Aorta (tissue), 5 donors: Measurements from ENCODE around the gene SP8. TPM values are rescaled to one million over a fixed set of nuclear protein-coding genes. Genes with fewer than 3 reads are reported as not detected.

Experiments
- ATAC-seq: fragments of 200-7000 bp; cut with Tn5 transposase; one replicate; pipeline ENCODE4 v1.9.1; 2022; ENCODE audit warnings: moderate library complexity; ENCODE audit not compliant: low FRiP score
- DNase-seq, 2 donors: peaks; one replicate each; pipeline ENCODE4 v3.0.0-alpha.2; 2020
- H3K27ac ChIP-seq, 2 donors: one replicate each; pipeline ENCODE4 v1.5.1; 2013; ENCODE audit warnings: low read length in 2 of 2, mild to moderate bottlenecking in 2 of 2, moderate library complexity in 2 of 2, control low read depth in 1 of 2, inconsistent platforms in 1 of 2, low read depth in 1 of 2
- H3K27me3 ChIP-seq, 2 donors: one replicate each; pipeline ENCODE4 v1.6.1; 2013; ENCODE audit warnings: control low read depth in 1 of 2, low read length in 1 of 2, mild to moderate bottlenecking in 1 of 2, moderate library complexity in 1 of 2; ENCODE audit not compliant: insufficient read depth in 2 of 2, control insufficient read depth in 1 of 2
- H3K36me3 ChIP-seq, 2 donors: one replicate each; pipeline ENCODE4 v1.6.1; 2013; ENCODE audit warnings: control low read depth in 1 of 2, low read length in 1 of 2, mild to moderate bottlenecking in 1 of 2; ENCODE audit not compliant: insufficient read depth in 2 of 2, control insufficient read depth in 1 of 2
- H3K4me1 ChIP-seq, 2 donors: one replicate each; pipeline ENCODE4 v1.6.1; 2013; ENCODE audit warnings: low read length in 2 of 2, control low read depth in 1 of 2, mild to moderate bottlenecking in 1 of 2, moderate library complexity in 1 of 2; ENCODE audit not compliant: insufficient read depth in 2 of 2, control insufficient read depth in 1 of 2
- H3K4me3 ChIP-seq, 2 donors: one replicate each; pipeline ENCODE4 v1.5.1; 2013; ENCODE audit warnings: low read length in 2 of 2, control low read depth in 1 of 2, mild to moderate bottlenecking in 1 of 2
- H3K9me3 ChIP-seq: one replicate; pipeline ENCODE4 v1.6.1; 2013; ENCODE audit warnings: mild to moderate bottlenecking, low read length; ENCODE audit not compliant: control insufficient read depth
- WGBS, 2 donors: extraction: QIAGEN DNeasy Blood & Tissue Kit; methylation state at CpG; one replicate each; pipeline ENCODE4 v1.1.7; 2013; 5-methylcytosine and 5-hydroxymethylcytosine counted together
- intact Hi-C, 2 donors: fragments of 100-400 bp; cut with DNase I; formaldehyde crosslinking; loops; one replicate each; pipeline versions ENCODE4 v1.14.2 to v1.15.0; 2022
- polyA plus RNA-seq, 2 donors: library from polyadenylated mRNA; stranded (reverse); fragments of 200-250 nt; gene quantifications; one replicate each; pipeline ENCODE4 v1.2.3, GENCODE V29; 2013
- total RNA-seq, 2 donors: library from RNA; stranded (reverse); fragmentation: NEBNext Ultra II Directional; extraction: Animal tissue kit (Norgen Biotek cat#: 25700); gene quantifications; one replicate each; pipeline ENCODE4 v1.2.1, GENCODE V29; 2021
- donor health status: healthy with polysubstance abuse.
- donor health status: Bipolar disorder and iron deficiency.
- donor health status: DM: no; HTN: no; CAD: no.
- donor health status: DM: no; HTN: no; CAD: no.
- donor health status: DM: yes; HTN: yes; CAD: no.

The SP8 gene
- total and polyA plus RNA-seq, 4 donors, result not detected

DNA sequence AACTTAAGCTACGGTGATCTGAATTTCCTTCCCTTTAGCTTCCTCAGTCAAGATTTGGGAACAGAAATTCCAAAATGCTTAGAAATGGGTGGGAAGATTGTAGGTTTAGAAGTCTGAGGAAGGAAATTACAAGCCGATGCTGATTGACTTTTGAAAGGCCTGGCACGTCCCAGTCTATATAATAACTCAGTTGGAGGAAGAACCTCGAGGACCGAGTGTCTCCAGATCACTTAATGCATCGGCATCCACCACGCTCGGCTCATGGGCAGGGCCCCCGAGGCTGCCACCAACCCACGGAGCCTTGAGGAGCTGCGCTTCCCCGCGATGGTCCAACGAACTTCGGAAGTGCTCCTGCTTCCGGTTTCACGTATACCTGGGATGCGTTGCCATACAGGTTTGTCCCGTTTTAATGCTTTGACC, 10.4 kb upstream of the SP8 start:
- no peak for ATAC-seq
- Histone ChIP-seq H3K4me1 (no peaks in the 10 kb centered on the region), H3K36me3 (no peaks in the 10 kb centered on the region), H3K27ac (no peak overlapping the region), H3K27me3 (peaks cover 0 to 2% of the 10 kb centered on the region in 2 donors), H3K4me3 (no peak overlapping the region), H3K9me3 (peaks cover 6% of the 10 kb centered on the region)
- no peak for DNase-seq
- intact Hi-C loops, result no loop called here
- WGBS, 2 donors, result 7 to 9% methylated on average over 19 of the region's 19 CpGs

DNA sequence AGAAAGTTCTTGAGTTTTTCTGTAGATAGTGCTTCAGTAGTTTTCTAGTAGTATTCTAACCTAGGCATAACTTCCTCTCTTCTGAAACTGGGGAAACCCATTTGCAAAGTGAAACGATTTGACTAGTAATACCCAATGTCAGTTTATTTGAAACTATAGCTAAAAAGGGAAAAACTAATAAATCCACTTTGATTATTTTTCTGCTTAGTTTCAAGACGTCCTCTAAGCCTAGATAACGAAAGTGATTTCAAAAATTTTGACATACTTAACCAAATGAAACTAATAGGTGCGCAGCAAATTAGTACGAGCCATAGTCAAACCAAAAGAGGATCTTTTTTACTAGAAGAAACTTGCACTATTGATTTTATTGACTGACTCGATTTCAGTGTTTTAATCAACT, 9.8 kb upstream of the SP8 start:
- intact Hi-C loops, result no loop called here
- Histone ChIP-seq H3K4me3 (no peak overlapping the region), H3K27me3 (peaks cover 0 to 2% of the 10 kb centered on the region in 2 donors), H3K9me3 (peaks cover 6% of the 10 kb centered on the region), H3K4me1 (no peaks in the 10 kb centered on the region), H3K36me3 (no peaks in the 10 kb centered on the region), H3K27ac (no peak overlapping the region)
- DNase-seq, result no peak
- 21 to 23% methylated on average over 6 of the region's 6 CpGs for WGBS, 2 donors
- ATAC-seq, result no peak

DNA sequence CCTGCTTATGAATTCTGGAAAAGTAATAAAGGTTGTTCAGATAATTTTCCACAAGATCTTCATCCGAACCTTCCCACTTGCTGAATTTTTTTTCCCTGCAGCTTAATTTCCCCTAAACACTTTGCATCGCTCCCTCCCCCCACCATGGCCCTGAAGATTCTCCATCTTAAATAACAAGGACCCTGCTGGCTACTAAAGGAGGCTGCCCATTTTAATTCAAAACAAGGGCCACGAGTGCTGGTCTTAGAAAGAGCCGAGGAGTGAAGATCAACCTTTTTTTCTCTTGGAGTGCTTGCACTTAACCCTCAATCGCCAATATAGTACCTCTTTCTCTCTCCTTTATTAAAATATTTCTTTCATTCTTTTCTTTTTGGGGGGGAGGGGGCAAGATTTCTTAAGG, 9.2 kb upstream of the SP8 start:
- H3K4me3 ChIP-seq, result no peak overlapping the region
- no peak for DNase-seq
- 11 to 13% methylated on average over 5 of the region's 5 CpGs for WGBS, 2 donors
- ATAC-seq, result no peak
- H3K27ac ChIP-seq, result no peak overlapping the region
- H3K9me3 ChIP-seq, result peaks cover 6% of the 10 kb centered on the region
- intact Hi-C loops, result no loop called here
- H3K36me3 ChIP-seq, result no peaks in the 10 kb centered on the region
- H3K27me3 ChIP-seq, result peaks cover 0 to 2% of the 10 kb centered on the region in 2 donors
- H3K4me1 ChIP-seq, result no peaks in the 10 kb centered on the region

DNA sequence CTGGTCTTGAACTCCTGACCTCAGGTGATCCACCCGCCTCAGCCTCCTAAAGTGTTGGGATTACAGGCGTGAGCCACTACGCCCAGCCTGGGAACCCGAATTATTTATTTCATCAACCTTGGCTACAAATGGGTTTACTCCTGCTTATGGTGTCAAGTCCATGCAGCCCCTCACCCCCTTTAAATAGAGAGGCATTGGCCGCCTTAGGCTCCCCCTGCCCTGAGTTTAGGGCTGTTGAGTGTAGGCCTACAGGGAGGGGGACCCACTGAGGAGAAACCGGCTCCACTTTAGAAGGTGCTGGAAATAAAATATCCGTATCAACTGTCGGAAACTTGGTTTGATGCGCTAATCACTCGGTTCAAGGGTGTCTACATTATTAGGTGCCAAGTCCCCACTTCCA, 8.7 kb upstream of the SP8 start:
- DNase-seq (no peak), ATAC-seq (no peak)
- 15 to 20% methylated on average over 10 of the region's 10 CpGs for WGBS, 2 donors
- intact Hi-C loops, result no loop called here
- Histone ChIP-seq H3K9me3 (peaks cover 6% of the 10 kb centered on the region), H3K36me3 (no peaks in the 10 kb centered on the region), H3K4me1 (no peaks in the 10 kb centered on the region), H3K27ac (no peak overlapping the region), H3K27me3 (peaks cover 0 to 2% of the 10 kb centered on the region in 2 donors), H3K4me3 (no peak overlapping the region)

DNA sequence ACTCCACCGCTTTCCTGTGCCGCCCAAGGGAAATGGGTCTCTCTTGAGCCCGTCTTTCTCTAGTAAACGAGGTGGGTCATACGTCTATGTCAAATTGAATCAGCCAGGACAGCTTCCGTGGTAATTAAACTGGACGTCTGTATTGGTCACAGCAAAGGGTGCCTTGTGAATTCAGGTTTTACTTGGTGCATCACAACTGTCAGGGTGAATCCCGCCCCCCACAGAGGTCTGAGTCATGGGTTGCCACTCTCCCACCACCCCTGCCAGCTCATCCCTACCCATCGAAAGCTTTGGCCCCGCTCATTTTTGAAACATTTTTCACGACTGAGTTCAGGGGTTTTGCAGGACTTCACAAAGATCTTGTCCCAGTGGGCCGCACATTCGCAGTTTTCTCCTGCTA, 8.0 kb upstream of the SP8 start:
- ATAC-seq, result no peak
- Histone ChIP-seq H3K27ac (no peak overlapping the region), H3K27me3 (peaks cover 0 to 2% of the 10 kb centered on the region in 2 donors), H3K4me3 (no peak overlapping the region), H3K9me3 (peaks cover 6% of the 10 kb centered on the region), H3K36me3 (no peaks in the 10 kb centered on the region), H3K4me1 (no peaks in the 10 kb centered on the region)
- intact Hi-C loops, result no loop called here
- 12 to 17% methylated on average over 13 of the region's 13 CpGs for WGBS, 2 donors
- DNase-seq, result no peak

DNA sequence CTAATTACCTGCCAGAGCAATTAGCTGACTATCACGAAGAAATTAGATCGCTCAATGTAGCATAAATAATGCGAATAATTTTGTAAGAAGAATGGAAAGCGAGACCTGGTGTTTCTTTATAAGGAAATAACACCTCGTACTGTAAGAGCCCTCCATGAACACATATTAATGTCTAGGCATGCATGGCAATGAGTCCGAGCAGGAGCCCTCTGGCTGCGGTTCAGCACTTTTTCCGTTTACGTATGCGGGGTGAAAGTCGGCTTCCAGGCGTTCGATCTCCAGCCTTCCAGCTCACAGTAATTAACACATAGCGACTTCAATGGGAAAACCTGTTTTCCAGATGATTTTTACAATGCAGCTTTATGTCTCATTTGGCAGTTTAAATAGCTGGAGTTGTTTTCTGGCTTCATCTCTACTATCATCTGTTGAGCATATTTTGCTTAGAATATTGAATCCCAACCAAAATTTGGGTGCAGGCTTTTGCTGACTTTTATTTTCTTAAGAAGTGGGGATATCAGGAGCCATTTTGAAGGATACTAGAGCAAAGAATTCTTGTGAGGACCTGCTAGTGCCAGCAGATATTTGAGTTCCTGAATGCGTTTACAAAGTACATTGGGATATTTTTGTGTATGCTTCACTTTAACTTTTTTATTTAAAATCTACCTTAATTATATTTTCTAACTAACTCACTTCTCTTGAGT, 7.2 kb upstream of the SP8 start:
- H3K27ac ChIP-seq, result no peak overlapping the region
- no peaks in the 10 kb centered on the region for H3K4me1 ChIP-seq
- H3K27me3 ChIP-seq, result peaks cover 0 to 2% of the 10 kb centered on the region in 2 donors
- intact Hi-C loops, result no loop called here
- no peak overlapping the region for H3K4me3 ChIP-seq
- ATAC-seq (no peak), DNase-seq (no peak)
- H3K9me3 ChIP-seq, result peaks cover 6% of the 10 kb centered on the region
- no peaks in the 10 kb centered on the region for H3K36me3 ChIP-seq
- WGBS, 2 donors, result 16 to 18% methylated on average over 15 of the region's 15 CpGs

DNA sequence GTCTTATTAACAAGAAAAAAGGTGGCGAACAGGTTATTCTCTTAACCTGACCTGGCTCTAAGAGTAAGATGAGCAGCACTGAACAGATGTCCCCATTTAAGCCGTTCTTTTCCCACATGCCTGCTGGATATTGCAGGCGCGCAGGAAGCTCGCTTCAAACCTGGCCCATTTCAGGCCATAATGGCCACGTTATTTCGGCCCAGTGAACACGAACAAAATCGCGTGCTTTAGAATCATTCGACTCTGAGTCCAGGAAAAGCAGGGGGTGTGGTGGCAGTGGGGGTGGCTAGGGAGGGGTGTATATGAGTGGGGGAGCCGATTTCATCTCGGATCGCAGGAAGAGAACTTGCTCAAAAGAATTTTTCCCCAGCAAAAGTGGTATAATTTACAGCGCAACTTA, 6.6 kb upstream of the SP8 start:
- no peak for DNase-seq
- Histone ChIP-seq H3K4me3 (no peak overlapping the region), H3K9me3 (peaks cover 6% of the 10 kb centered on the region), H3K27ac (no peak overlapping the region), H3K36me3 (no peaks in the 10 kb centered on the region), H3K27me3 (peaks cover 0 to 2% of the 10 kb centered on the region in 2 donors), H3K4me1 (no peaks in the 10 kb centered on the region)
- no peak for ATAC-seq
- intact Hi-C loops, result no loop called here
- 15 to 20% methylated on average over 15 of the region's 15 CpGs for WGBS, 2 donors

DNA sequence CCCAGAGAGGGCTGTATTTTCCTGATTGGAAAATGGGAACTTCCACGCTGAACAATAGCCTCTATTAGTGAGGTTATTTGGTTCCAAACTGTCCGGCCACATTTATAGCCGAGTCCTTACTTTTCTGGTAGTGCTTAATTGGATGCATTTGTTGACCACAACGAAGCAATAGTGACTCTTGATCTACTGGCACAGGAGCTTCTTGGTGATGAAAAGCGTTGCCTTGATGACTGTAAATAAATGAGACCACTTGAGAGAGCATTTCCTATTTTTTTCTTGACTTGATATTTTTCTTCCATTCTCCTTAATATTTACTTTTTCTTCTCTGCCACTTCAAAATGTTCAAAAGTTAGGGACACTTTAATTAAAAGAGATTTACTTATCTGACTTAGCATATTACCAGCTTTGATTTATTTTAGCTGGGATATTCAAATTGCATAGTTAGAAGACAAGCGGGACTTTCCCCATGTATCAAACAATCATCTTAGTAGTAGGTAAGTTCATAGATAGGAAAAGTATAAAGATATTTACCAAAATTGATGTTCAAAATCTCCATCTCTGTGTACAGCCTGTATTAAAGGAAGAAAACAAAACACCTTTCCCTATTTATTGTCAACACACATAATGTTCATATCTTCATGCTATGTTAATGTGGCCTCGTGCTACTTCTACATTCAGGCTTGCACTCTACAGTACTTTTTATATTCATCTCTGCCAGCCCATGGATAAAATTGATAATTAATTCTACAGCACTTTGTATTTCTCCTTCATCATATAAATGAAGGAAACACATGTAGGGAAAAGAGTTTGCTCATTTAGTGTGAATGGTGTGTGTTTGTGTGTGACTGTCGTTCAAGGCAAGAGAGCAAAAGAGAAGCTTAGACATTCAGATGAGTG, 5.1 kb upstream of the SP8 start:
- Histone ChIP-seq H3K9me3 (peaks cover 4% of the 10 kb centered on the region), H3K4me3 (no peak overlapping the region), H3K36me3 (no peaks in the 10 kb centered on the region), H3K4me1 (no peaks in the 10 kb centered on the region), H3K27me3 (peaks cover 0 to 2% of the 10 kb centered on the region in 2 donors), H3K27ac (no peak overlapping the region)
- WGBS, 2 donors, result 18 to 21% methylated on average over 8 of the region's 8 CpGs
- intact Hi-C loops, result no loop called here
- ATAC-seq, result no peak
- no peak for DNase-seq

DNA sequence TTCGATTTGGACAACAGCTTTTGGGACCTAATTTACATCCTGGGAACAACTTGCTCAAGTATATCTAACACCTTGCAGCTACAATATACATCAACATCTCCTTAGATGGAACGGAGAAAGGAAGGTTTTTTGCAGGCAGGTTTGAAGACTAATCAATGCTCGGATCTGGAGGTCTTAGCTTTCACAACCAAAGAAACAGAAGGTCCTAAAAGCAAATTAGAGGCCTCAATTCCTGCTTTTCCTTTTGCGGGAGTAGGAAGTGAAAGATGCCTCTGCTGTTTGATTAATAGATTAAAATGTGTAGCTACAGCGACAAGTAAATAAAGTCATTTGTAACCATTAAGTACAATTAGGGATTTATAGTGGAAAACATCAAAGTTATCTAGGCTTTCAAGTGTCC, 3.7 kb upstream of the SP8 start:
- 13% methylated on average over 5 of the region's 5 CpGs for WGBS, 2 donors
- no peak overlapping the region for H3K4me3 ChIP-seq
- intact Hi-C loops, result no loop called here

More for the DNA sequence above, 3.7 kb upstream of the SP8 start:
- no peaks in the 10 kb centered on the region for H3K36me3 ChIP-seq
- ATAC-seq, result no peak
- peaks cover 4% of the 10 kb centered on the region for H3K9me3 ChIP-seq
- no peaks in the 10 kb centered on the region for H3K4me1 ChIP-seq
- peaks cover 0 to 2% of the 10 kb centered on the region in 2 donors for H3K27me3 ChIP-seq
- no peak overlapping the region for H3K27ac ChIP-seq
- DNase-seq, result no peak
